ENCODE results near the gene EED.

DNA sequence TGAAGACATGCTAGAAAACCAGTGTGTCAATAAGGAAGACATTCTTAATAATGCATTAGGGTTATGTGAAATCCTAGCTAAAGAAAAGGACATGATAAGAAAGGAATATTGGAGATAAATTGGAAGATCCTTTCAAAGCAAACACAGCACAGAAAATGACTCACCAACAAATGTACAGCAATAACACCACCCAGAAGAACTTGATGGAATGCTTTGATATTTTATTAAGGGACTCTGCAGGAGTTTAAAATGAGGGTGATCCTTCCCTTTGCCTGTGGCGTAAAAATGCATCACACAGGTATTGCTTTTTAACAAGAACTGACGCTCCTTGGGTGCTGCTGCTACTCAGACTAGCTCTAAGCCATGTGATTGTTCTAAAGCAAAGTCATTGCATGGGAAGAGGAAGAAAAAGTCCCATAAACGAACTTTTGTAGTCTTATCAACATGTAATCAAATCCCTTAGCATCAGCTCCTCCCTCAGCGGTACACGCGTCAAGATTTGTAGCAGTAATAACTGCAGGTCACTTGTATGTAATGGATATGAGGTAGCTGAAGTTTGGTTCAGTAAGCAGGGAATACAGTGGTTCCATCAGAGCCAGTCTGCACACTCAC, 48.4 kb upstream of the EED start:
- no peak for TF ChIP-seq TAF1 (IDR thresholded peaks at IDR 0.05; ENCODE audit: low read depth)
- TF ChIP-seq MXI1 (conservative IDR thresholded peaks at IDR 0.05; ENCODE audit: poor library complexity, severe bottlenecking) = no peak
- TF ChIP-seq, protein P1, sequence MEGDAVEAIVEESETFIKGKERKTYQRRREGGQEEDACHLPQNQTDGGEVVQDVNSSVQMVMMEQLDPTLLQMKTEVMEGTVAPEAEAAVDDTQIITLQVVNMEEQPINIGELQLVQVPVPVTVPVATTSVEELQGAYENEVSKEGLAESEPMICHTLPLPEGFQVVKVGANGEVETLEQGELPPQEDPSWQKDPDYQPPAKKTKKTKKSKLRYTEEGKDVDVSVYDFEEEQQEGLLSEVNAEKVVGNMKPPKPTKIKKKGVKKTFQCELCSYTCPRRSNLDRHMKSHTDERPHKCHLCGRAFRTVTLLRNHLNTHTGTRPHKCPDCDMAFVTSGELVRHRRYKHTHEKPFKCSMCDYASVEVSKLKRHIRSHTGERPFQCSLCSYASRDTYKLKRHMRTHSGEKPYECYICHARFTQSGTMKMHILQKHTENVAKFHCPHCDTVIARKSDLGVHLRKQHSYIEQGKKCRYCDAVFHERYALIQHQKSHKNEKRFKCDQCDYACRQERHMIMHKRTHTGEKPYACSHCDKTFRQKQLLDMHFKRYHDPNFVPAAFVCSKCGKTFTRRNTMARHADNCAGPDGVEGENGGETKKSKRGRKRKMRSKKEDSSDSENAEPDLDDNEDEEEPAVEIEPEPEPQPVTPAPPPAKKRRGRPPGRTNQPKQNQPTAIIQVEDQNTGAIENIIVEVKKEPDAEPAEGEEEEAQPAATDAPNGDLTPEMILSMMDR (IDR thresholded peaks at IDR 0.05; ENCODE audit: poor library complexity, severe bottlenecking) = no peak
- TF ChIP-seq EZH2 (IDR thresholded peaks at IDR 0.05; ENCODE audit: borderline replicate concordance, insufficient read depth, low read length, poor library complexity, severe bottlenecking) = no peak
